ENCODE data around the gene ARHGEF40. TPM values are rescaled to one million over a fixed set of nuclear protein-coding genes. Genes with fewer than 3 reads are reported as not detected.

The ARHGEF40 gene
- total and polyA plus RNA-seq, 10 of the 15 experiments (the other 5 are each of a cell fraction or from before 2014, with no cell fraction given): 0.03 to 0.31 (median 0.08) TPM; not detected in 2

- RAD21 ChIA-PET (ENCODE audit: unreplicated experiment): no interaction called here
- H3K4me3 ChIP-seq: no peak overlapping the region
- 60% methylated on average over 3 of the region's 3 CpGs for WGBS (ENCODE audit: insufficient coverage, insufficient replicate concordance, low lambda C conversion rate, missing lambda C conversion rate)
- H3K27me3 ChIP-seq (replicated peaks in 1 of 2; ENCODE audit: control insufficient read depth in 2 of 2, insufficient read depth in 2 of 2, low read length in 1 of 2): no peaks in the 10 kb centered on the region
- no peak overlapping the region for H3K4me2 ChIP-seq (ENCODE audit: control insufficient read depth, insufficient read depth)
- POLR2A ChIA-PET: no interaction called here
- DNase-seq (ENCODE audit: low read depth, low spot score): no peak
- no peak for ATAC-seq
- H3K4me1 ChIP-seq (ENCODE audit: control insufficient read depth, insufficient read depth, low read length): no peaks in the 10 kb centered on the region
- H3K27ac ChIP-seq (ENCODE audit: control insufficient read depth, insufficient read depth): no peak overlapping the region
- no peaks in the 10 kb centered on the region for H4K20me1 ChIP-seq (ENCODE audit: control insufficient read depth, insufficient read depth)
- H2AFZ ChIP-seq (ENCODE audit: control insufficient read depth, low read depth, low read length): no peak overlapping the region
- H3K9me3 ChIP-seq (replicated peaks; ENCODE audit: control insufficient read depth, insufficient read depth, low read length): no peaks in the 10 kb centered on the region
- intact Hi-C loops (cut with micrococcal nuclease; ENCODE audit: unreplicated experiment): no loop called here
- in situ Hi-C loops (cut with MboI): no loop called here
- FAIRE-seq: no peak
- SMC1A ChIA-PET (ENCODE audit: uncharacterized antibody, unreplicated experiment): interaction anchor here (1.1 kb wide), 1 partner anchor 14 kb away, joined by 3 read pairs; no protein-coding TSS in a partner anchor
- H3K9ac ChIP-seq (ENCODE audit: control insufficient read depth, insufficient read depth, low read length): no peak overlapping the region
- CTCF ChIA-PET: interaction anchor here (0.6 kb wide), 1 partner anchor 137 kb away, joined by 3 read pairs; no protein-coding TSS in a partner anchor
- H3K36me3 ChIP-seq (ENCODE audit: control insufficient read depth in 2 of 2, insufficient read depth in 2 of 2, low read length in 1 of 2): no peaks in the 10 kb centered on the region
- no peaks in the 10 kb centered on the region for H3K79me2 ChIP-seq (ENCODE audit: control insufficient read depth, insufficient read depth, low read length)
- no TSS peak for BruUV-seq (replicated peaks)
- no peak for TF ChIP-seq IKZF1 (conservative IDR thresholded peaks at IDR 0.05)
- TF ChIP-seq SREBF1 (IDR thresholded peaks at IDR 0.05; ENCODE audit: low read length): no peak
- TF ChIP-seq FOXM1 (IDR thresholded peaks at IDR 0.05; ENCODE audit: low read depth, low read length): no peak
- no peak for TF ChIP-seq HDGF (IDR thresholded peaks at IDR 0.05)
- no peak for TF ChIP-seq REST (IDR thresholded peaks at IDR 0.05; ENCODE audit: low read depth, low read length)
- no peak for TF ChIP-seq GATAD2B (conservative IDR thresholded peaks at IDR 0.05; ENCODE audit: low read depth)
- no peak for TF ChIP-seq MTA2 (IDR thresholded peaks at IDR 0.05; ENCODE audit: low read depth)
- no peak for TF ChIP-seq JUNB (IDR thresholded peaks at IDR 0.05)
- TF ChIP-seq ZNF592 (IDR thresholded peaks at IDR 0.05): no peak
- no peak for TF ChIP-seq NKRF (conservative IDR thresholded peaks at IDR 0.05)
- no peak for TF ChIP-seq MYC (IDR thresholded peaks at IDR 0.05; ENCODE audit: insufficient read depth, insufficient read length, insufficient replicate concordance, low read length, severe bottlenecking)
- TF ChIP-seq LARP7 (IDR thresholded peaks at IDR 0.05): no peak
- no peak for TF ChIP-seq MTA3 (IDR thresholded peaks at IDR 0.05; ENCODE audit: borderline replicate concordance, low read length)
- no peak for TF ChIP-seq ZNF622 (IDR thresholded peaks at IDR 0.05)
These were observed 48.8 kb downstream of the ARHGEF40 start for GRCh38 chr14:21118933-21119332.

Measured in GM12878 (cell line).